Measurements from ENCODE around the gene SUGP1.

- TF ChIP-seq CTCF (optimal IDR thresholded peaks at IDR 0.05 in 1 of 3, IDR thresholded peaks at IDR 0.05 in 1 of 3, conservative IDR thresholded peaks at IDR 0.05 in 1 of 3; ENCODE audit: extremely low read depth in 1 of 3, insufficient read depth in 2 of 3, low read length in 3 of 3) = no peak
- TF ChIP-seq EZH2 (IDR thresholded peaks at IDR 0.05; ENCODE audit: low read length) = no peak
These were observed 50.2 kb downstream of the SUGP1 start for GRCh38 chr19:19269952-19270694.
